CD4-positive, alpha-beta memory T cell (primary cell): Measurements from ENCODE around the gene TM7SF2. TPM values are rescaled to one million over a fixed set of nuclear protein-coding genes. Genes with fewer than 3 reads are reported as not detected.

ENCODE experiments used
- CTCF ChIA-PET: fragments of 350-600 bp; sonication (Branson Sonifier 250); formaldehyde crosslinking; loops from one replicate; lab custom pipeline; 2021; ENCODE audit warnings: inconsistent platforms; ENCODE audit not compliant: partially characterized antibody; lab: Charles Lee
- POLR2A ChIA-PET: fragments of 350-600 bp; sonication (Branson Sonifier 250); formaldehyde crosslinking; loops from one replicate; lab custom pipeline; 2021; ENCODE audit not compliant: partially characterized antibody; lab: Charles Lee
- DNase-seq, 5 donors: peaks; one replicate each; pipeline versions ENCODE4 v3.0.0 to v3.0.0-alpha.2; 2020 to 2022; ENCODE audit warnings: mixed read lengths in 1 of 5
- H3K27ac ChIP-seq: one replicate; pipeline ENCODE4 v1.7.0; 2013; ENCODE audit warnings: low read depth, low read length
- H3K27me3 ChIP-seq: 2 replicates; pipeline ENCODE4 v1.7.0; 2013; ENCODE audit warnings: mild to moderate bottlenecking, low read length, moderate library complexity; ENCODE audit not compliant: insufficient read depth
- H3K36me3 ChIP-seq: 2 replicates; pipeline ENCODE4 v1.7.0; 2013; ENCODE audit warnings: mild to moderate bottlenecking, low read length, moderate library complexity; ENCODE audit not compliant: insufficient read depth
- H3K4me1 ChIP-seq: 2 replicates; pipeline ENCODE4 v1.7.0; 2013; ENCODE audit warnings: mild to moderate bottlenecking, low read length, moderate library complexity; ENCODE audit not compliant: insufficient read depth
- H3K4me3 ChIP-seq, 2 donors: one replicate each; pipeline ENCODE4 v1.7.0; 2013; ENCODE audit warnings: low read length in 2 of 2, mild to moderate bottlenecking in 1 of 2
- H3K9me3 ChIP-seq, 2 donors: one replicate each; pipeline ENCODE4 v1.7.0; 2013; ENCODE audit warnings: low read length in 2 of 2, control low read depth in 1 of 2; ENCODE audit not compliant: control insufficient read depth in 1 of 2
- H3K27ac Mint-ChIP-seq, 7 donors: one replicate each; pipeline ENCODE4 v1.8.0; 2020 to 2021; ENCODE audit warnings: mixed read lengths in 7 of 7, mild to moderate bottlenecking in 6 of 7, inconsistent platforms in 3 of 7, moderate library complexity in 3 of 7
- H3K27me3 Mint-ChIP-seq, 2 donors: one replicate each; pipeline ENCODE4 v1.8.0; 2020 to 2021; ENCODE audit warnings: mixed read lengths in 2 of 2
- H3K36me3 Mint-ChIP-seq, 2 donors: one replicate each; pipeline ENCODE4 v1.8.0; 2020 to 2021; ENCODE audit warnings: mixed read lengths in 2 of 2, inconsistent platforms in 1 of 2, mild to moderate bottlenecking in 1 of 2
- H3K4me1 Mint-ChIP-seq, 4 donors: one replicate each; pipeline ENCODE4 v1.8.0; 2020 to 2021; ENCODE audit warnings: mixed read lengths in 4 of 4, mild to moderate bottlenecking in 1 of 4
- H3K4me3 Mint-ChIP-seq, 8 donors: one replicate each; pipeline ENCODE4 v1.8.0; 2020 to 2021; ENCODE audit warnings: mixed read lengths in 8 of 8, mild to moderate bottlenecking in 7 of 8, moderate library complexity in 6 of 8, inconsistent platforms in 3 of 8
- H3K9me3 Mint-ChIP-seq, 8 donors: one replicate each; pipeline ENCODE4 v1.8.0; 2020 to 2021; ENCODE audit warnings: mixed read lengths in 8 of 8, mild to moderate bottlenecking in 5 of 8, inconsistent platforms in 3 of 8, moderate library complexity in 1 of 8
- intact Hi-C: fragments of 100-400 bp; cut with micrococcal nuclease; formaldehyde crosslinking; loops from one replicate; pipeline ENCODE4 v1.15.1; 2023
- polyA plus RNA-seq, 2 donors: library from polyadenylated mRNA; unstranded; fragments of 300-500 nt; fragmentation: Illumina TruSeq; gene quantifications; one replicate each; pipeline ENCODE4 v1.2.3, GENCODE V29; 2021
- total RNA-seq, 2 experiments: library from RNA; stranded (reverse); gene quantifications; one replicate each; pipeline ENCODE4 v1.2.3, GENCODE V29; 2021

TM7SF2 gene
- total and polyA plus RNA-seq, 4 experiments from 2014 or later: 9.1 to 27.2 (median 17.2) TPM

DNA sequence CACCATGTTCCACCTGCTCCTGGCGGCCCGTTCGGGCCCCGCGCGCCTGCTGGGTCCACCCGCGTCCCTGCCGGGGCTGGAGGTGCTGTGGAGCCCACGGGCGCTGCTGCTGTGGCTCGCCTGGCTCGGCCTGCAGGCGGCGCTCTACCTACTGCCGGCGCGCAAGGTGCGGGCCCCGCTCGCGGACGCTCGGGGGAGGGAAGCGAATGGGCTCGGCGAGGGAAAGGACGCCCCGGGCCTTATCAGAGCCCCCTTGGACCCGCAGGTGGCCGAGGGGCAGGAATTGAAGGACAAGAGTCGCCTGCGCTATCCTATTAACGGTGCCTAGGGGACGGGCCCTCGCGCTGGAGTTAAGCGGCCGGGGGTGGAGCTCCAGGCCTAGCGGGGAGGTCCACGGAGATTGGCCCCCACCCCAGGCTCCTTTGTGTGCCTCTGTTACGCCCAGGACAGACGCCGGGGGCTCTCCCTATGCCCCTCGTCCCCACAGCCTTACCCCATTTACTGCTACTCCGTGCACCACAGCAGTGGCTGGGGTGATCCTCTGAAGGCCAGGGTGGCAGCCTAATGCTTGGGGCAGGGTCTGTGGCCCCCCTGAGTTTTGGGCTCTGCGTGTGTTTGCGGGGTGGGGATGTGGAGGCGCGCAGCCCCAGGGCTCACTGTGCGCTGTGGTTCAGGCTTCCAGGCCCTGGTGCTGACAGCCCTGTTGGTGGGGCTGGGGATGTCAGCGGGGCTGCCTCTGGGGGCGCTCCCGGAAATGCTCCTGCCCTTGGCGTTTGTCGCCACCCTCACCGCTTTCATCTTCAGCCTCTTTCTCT, 1.1 kb downstream of the TM7SF2 start:
- CTCF ChIA-PET: interaction anchor here (0.8 to 6.8 kb wide), 13 partner anchors 8 to 203 kb away, joined by 3 to 70 read pairs (median 5); partner anchors contain the start of genes ARL2, CAPN1, CDC42EP2 and FAU
- H3K4me1 Mint-ChIP-seq: peaks cover 14 to 58% (median 40%) of the 10 kb centered on the region in 4 donors
- no peaks in the 10 kb centered on the region for H3K27me3 ChIP-seq
- H3K4me1 ChIP-seq: peaks cover 46% of the 10 kb centered on the region
- peaks cover 4 to 18% of the 10 kb centered on the region in 2 donors for H3K36me3 Mint-ChIP-seq
- peak overlapping the region; percentile 59 for H3K27ac ChIP-seq
- intact Hi-C loops: loop anchor here (2.0 to 10.0 kb wide), 4 partner anchors 188 to 402 kb away; partner anchors contain the start of genes DPF2, PPP2R5B and RASGRP2
- H3K4me3 ChIP-seq: peak overlapping the region; percentile 36 to 66
- H3K36me3 ChIP-seq: peaks cover 16% of the 10 kb centered on the region
- peaks cover 0 to 1% (median 0%) of the 10 kb centered on the region in 8 donors for H3K9me3 Mint-ChIP-seq
- peak overlapping the region; percentile 60 to 95 (median 76) for H3K27ac Mint-ChIP-seq
- peak overlapping the region; percentile 64 to 88 (median 87) for H3K4me3 Mint-ChIP-seq
- POLR2A ChIA-PET: interaction anchor here (0.7 to 15.5 kb wide), 22 partner anchors 8 to 392 kb away, joined by 3 to 320 read pairs (median 4); partner anchors contain the start of genes ATG2A, CAPN1, CDC42BPG and FAU
- DNase-seq: peak; percentile 74 to 81 (median 78)
- H3K27me3 Mint-ChIP-seq: no peaks in the 10 kb centered on the region
- no peaks in the 10 kb centered on the region for H3K9me3 ChIP-seq

DNA sequence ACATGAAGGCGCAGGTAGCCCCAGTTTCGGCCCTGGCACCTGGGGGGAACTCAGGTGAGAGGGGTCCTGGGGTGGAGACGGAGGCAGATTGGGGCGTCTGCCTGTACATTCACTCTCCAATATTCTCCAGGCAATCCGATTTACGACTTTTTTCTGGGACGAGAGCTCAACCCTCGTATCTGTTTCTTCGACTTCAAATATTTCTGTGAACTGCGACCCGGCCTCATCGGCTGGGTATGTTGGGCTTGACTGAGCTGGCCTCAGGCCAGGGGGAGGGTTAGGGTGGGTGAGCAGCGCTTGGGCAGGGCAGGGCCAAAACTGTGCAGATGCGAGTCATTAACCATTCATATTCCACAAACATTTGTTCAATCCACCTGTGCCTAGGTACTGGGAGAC, 1.7 kb downstream of the TM7SF2 start:
- Mint-ChIP-seq H3K4me1 (peaks cover 16 to 61% (median 43%) of the 10 kb centered on the region in 4 donors), H3K4me3 (peak overlapping the region; percentile 64 to 88 (median 87)), H3K27ac (peak overlapping the region; percentile 60 to 95 (median 76)), H3K36me3 (peaks cover 8 to 21% of the 10 kb centered on the region in 2 donors), H3K27me3 (no peaks in the 10 kb centered on the region), H3K9me3 (peaks cover 0 to 1% (median 0%) of the 10 kb centered on the region in 8 donors)
- Histone ChIP-seq H3K4me1 (peaks cover 46% of the 10 kb centered on the region), H3K36me3 (peaks cover 16% of the 10 kb centered on the region), H3K27me3 (no peaks in the 10 kb centered on the region), H3K9me3 (no peaks in the 10 kb centered on the region), H3K4me3 (peak overlapping the region; percentile 17 to 66), H3K27ac (peak overlapping the region; percentile 59)
- intact Hi-C loops: loop anchor here (2.0 to 10.0 kb wide), 4 partner anchors 189 to 401 kb away; partner anchors contain the start of genes DPF2, PPP2R5B and RASGRP2
- POLR2A ChIA-PET: interaction anchor here (1.0 to 15.5 kb wide), 9 partner anchors 8 to 391 kb away, joined by 3 to 320 read pairs (median 4); partner anchors contain the start of genes FAU, MRPL49, PPP2R5B and SF1
- no peak for DNase-seq
- CTCF ChIA-PET: interaction anchor here (0.8 to 6.8 kb wide), 9 partner anchors 7 to 202 kb away, joined by 3 to 70 read pairs (median 5); partner anchors contain the start of genes ARL2, CDC42EP2, FAU and MRPL49

DNA sequence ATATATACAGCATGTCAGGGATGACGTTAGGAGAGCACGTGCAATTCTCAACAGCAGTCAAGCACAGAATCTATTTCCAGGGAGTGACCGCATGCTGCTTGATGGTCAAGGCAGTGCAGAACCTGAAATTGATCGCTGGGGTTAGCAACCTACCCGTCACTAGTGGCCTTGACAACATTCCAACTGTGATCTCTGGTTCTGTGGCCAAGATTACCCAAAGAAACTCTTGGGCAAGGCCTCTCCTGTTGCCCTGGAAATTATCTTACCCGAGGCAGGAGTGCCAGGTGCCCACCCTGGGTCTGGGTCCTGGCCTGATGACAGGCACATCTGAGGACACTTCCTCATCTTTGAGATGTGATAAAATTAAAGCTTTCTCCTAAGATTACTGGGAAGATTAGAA, 2.2 kb downstream of the TM7SF2 start:
- no peak for DNase-seq
- Histone ChIP-seq H3K4me1 (peaks cover 46% of the 10 kb centered on the region), H3K27me3 (no peaks in the 10 kb centered on the region), H3K36me3 (peaks cover 18% of the 10 kb centered on the region), H3K27ac (no peak overlapping the region), H3K4me3 (no peak overlapping the region), H3K9me3 (no peaks in the 10 kb centered on the region)
- intact Hi-C loops: loop anchor here (2.0 to 10.0 kb wide), 4 partner anchors 189 to 401 kb away; partner anchors contain the start of genes DPF2, PPP2R5B and RASGRP2
- POLR2A ChIA-PET: interaction anchor here (1.3 to 15.5 kb wide), 4 partner anchors 7 to 27 kb away, joined by 3 to 320 read pairs (median 66); partner anchors contain the start of genes FAU, MRPL49, SYVN1 and VPS51
- Mint-ChIP-seq H3K27me3 (no peaks in the 10 kb centered on the region), H3K27ac (peak overlapping the region; percentile 52 to 95 (median 76)), H3K4me1 (peaks cover 16 to 61% (median 45%) of the 10 kb centered on the region in 4 donors), H3K9me3 (peaks cover 0 to 1% (median 0%) of the 10 kb centered on the region in 8 donors), H3K4me3 (peak overlapping the region in 6 of 8 donors; percentile 15 to 88 (median 82)), H3K36me3 (peaks cover 13 to 26% of the 10 kb centered on the region in 2 donors)
- CTCF ChIA-PET: interaction anchor here (0.6 to 6.8 kb wide), 7 partner anchors 7 to 101 kb away, joined by 3 to 70 read pairs (median 5); partner anchors contain the start of genes FAU, MRPL49, SYVN1 and VPS51

DNA sequence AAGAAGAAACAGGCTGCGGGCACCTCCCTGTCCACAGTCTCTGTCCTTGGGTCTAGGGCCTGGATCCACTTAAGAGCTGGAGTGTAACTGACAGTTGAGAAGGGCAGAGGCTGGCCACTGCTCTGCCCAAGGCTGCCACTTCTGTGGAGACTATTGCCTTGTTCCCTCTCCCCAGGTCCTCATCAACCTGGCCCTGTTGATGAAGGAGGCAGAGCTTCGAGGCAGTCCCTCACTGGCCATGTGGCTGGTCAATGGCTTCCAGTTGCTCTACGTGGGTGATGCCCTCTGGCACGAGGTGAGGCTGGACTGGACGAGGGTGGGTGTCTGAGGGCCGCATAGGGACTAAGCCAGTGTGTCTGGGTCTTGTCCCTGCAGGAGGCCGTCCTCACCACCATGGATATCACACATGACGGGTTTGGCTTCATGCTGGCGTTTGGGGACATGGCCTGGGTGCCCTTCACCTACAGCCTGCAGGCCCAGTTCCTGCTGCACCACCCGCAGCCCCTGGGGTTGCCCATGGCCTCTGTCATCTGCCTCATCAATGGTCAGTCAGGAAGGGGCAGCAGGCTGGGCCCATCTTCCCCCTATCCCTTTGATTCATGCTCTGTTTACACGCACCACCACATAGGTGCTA, 3.0 kb downstream of the TM7SF2 start:
- no peak overlapping the region for H3K4me3 ChIP-seq
- peaks cover 14 to 29% of the 10 kb centered on the region in 2 donors for H3K36me3 Mint-ChIP-seq
- CTCF ChIA-PET: interaction anchor here (0.6 to 6.8 kb wide), 2 partner anchors 16 to 102 kb away, joined by 3 to 70 read pairs; partner anchors contain the start of gene VPS51
- peaks cover 46% of the 10 kb centered on the region for H3K4me1 ChIP-seq
- H3K27ac Mint-ChIP-seq: peak overlapping the region in 5 of 7 donors; percentile 52 to 95 (median 72)
- intact Hi-C loops: loop anchor here (5.0 to 10.0 kb wide), 3 partner anchors 218 to 400 kb away; partner anchors contain the start of genes DPF2 and RASGRP2
- no peak for DNase-seq
- no peaks in the 10 kb centered on the region for H3K27me3 Mint-ChIP-seq
- H3K4me1 Mint-ChIP-seq: peaks cover 18 to 61% (median 45%) of the 10 kb centered on the region in 4 donors
- H3K27ac ChIP-seq: no peak overlapping the region
- peaks cover 15% of the 10 kb centered on the region for H3K36me3 ChIP-seq
- H3K9me3 Mint-ChIP-seq: peaks cover 0 to 1% (median 0%) of the 10 kb centered on the region in 8 donors
- H3K27me3 ChIP-seq: no peaks in the 10 kb centered on the region
- POLR2A ChIA-PET: interaction anchor here (1.3 to 15.5 kb wide), 2 partner anchors 17 to 28 kb away, joined by 3 to 320 read pairs; partner anchors contain the start of gene VPS51
- no peaks in the 10 kb centered on the region for H3K9me3 ChIP-seq
- H3K4me3 Mint-ChIP-seq: peak overlapping the region in 2 of 8 donors; percentile 32 to 86

DNA sequence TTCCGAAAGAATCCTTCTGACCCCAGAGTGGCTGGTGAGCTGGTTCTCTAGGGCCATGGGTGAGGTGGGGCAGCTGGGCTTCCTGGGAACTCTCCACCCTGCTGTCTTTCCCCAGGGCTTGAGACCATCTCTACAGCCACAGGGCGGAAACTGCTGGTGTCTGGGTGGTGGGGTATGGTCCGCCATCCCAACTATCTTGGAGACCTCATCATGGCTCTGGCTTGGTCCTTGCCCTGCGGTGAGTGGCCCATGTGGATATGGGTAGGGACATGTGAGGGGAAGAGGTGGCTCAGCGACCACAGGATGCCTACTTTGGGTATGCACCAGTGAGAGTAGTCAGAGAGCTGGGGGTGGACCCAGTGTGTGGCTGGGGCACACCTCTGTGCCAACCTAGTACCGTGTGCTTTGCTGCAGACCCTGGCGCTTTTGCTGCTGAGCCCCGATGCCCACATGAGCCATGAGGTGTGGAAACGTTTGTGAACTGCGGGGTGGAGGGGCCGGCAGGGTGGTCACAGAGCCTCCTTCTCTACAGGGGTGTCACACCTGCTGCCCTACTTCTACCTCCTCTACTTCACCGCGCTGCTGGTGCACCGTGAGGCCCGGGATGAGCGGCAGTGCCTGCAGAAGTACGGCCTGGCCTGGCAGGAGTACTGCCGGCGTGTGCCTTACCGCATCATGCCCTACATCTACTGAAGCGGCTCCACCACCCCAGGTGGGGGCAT, 3.9 kb downstream of the TM7SF2 start:
- Mint-ChIP-seq H3K4me1 (peaks cover 14 to 64% (median 40%) of the 10 kb centered on the region in 4 donors), H3K27ac (peak overlapping the region in 6 of 7 donors; percentile 18 to 97 (median 66)), H3K27me3 (no peaks in the 10 kb centered on the region), H3K9me3 (peaks cover 0 to 1% (median 0%) of the 10 kb centered on the region in 8 donors), H3K4me3 (peak overlapping the region in 5 of 8 donors; percentile 15 to 94 (median 25)), H3K36me3 (peaks cover 19 to 31% of the 10 kb centered on the region in 2 donors)
- intact Hi-C loops: loop anchor here (2.0 to 10.0 kb wide), 3 partner anchors 269 to 399 kb away; partner anchors contain the start of gene RASGRP2
- no peak for DNase-seq
- Histone ChIP-seq H3K27me3 (no peaks in the 10 kb centered on the region), H3K36me3 (peaks cover 20% of the 10 kb centered on the region), H3K27ac (peak overlapping the region; percentile 91), H3K4me1 (peaks cover 41% of the 10 kb centered on the region), H3K4me3 (no peak overlapping the region), H3K9me3 (no peaks in the 10 kb centered on the region)
- ChIA-PET CTCF (interaction anchor here (1.1 to 3.3 kb wide), 3 partner anchors 20 to 268 kb away, joined by 4 to 23 read pairs (median 10); partner anchors contain the start of genes SYVN1 and VPS51), POLR2A (interaction anchor here (1.3 to 15.5 kb wide), 6 partner anchors 7 to 336 kb away, joined by 3 to 320 read pairs (median 21); partner anchors contain the start of genes SF1, SYVN1 and VPS51)
